ENCODE results near the gene SLC25A23. TPM values are rescaled to one million over a fixed set of nuclear protein-coding genes. Genes with fewer than 3 reads are reported as not detected.
A peak's percentile ranks its signal among the peaks of the same experiment; 100 is the strongest.

SLC25A23 gene
- total and polyA plus RNA-seq, 10 of the 15 experiments (the other 5 are each of a cell fraction or from before 2014, with no cell fraction given) = 10.2 to 85.8 (median 50.0) TPM

GRCh38 chr19:6460099-6460884, 700 bp upstream of the SLC25A23 start (continued):
- TF ChIP-seq ZNF217 (IDR thresholded peaks at IDR 0.05) = peak; percentile 97
- peak; percentile 59 for TF ChIP-seq SP1 (IDR thresholded peaks at IDR 0.05; ENCODE audit: low read depth, low read length)
- TF ChIP-seq ESRRA (IDR thresholded peaks at IDR 0.05; ENCODE audit: low read length) = 0 out of 2 replicates have a peak, but pooled peaks have one; percentile 24
- TF ChIP-seq POLR2A (IDR thresholded peaks at IDR 0.05; ENCODE audit: low read depth, low read length) = peak; percentile 82
- TF ChIP-seq, protein P1, sequence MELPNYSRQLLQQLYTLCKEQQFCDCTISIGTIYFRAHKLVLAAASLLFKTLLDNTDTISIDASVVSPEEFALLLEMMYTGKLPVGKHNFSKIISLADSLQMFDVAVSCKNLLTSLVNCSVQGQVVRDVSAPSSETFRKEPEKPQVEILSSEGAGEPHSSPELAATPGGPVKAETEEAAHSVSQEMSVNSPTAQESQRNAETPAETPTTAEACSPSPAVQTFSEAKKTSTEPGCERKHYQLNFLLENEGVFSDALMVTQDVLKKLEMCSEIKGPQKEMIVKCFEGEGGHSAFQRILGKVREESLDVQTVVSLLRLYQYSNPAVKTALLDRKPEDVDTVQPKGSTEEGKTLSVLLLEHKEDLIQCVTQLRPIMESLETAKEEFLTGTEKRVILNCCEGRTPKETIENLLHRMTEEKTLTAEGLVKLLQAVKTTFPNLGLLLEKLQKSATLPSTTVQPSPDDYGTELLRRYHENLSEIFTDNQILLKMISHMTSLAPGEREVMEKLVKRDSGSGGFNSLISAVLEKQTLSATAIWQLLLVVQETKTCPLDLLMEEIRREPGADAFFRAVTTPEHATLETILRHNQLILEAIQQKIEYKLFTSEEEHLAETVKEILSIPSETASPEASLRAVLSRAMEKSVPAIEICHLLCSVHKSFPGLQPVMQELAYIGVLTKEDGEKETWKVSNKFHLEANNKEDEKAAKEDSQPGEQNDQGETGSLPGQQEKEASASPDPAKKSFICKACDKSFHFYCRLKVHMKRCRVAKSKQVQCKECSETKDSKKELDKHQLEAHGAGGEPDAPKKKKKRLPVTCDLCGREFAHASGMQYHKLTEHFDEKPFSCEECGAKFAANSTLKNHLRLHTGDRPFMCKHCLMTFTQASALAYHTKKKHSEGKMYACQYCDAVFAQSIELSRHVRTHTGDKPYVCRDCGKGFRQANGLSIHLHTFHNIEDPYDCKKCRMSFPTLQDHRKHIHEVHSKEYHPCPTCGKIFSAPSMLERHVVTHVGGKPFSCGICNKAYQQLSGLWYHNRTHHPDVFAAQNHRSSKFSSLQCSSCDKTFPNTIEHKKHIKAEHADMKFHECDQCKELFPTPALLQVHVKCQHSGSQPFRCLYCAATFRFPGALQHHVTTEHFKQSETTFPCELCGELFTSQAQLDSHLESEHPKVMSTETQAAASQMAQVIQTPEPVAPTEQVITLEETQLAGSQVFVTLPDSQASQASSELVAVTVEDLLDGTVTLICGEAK (IDR thresholded peaks at IDR 0.05; ENCODE audit: borderline replicate concordance) = 0 out of 2 replicates have a peak, but pooled peaks have one; percentile 10
- peak; percentile 29; the same call in 1 of the 2 replicates for TF ChIP-seq JUNB (IDR thresholded peaks at IDR 0.05)
- TF ChIP-seq SIN3A (IDR thresholded peaks at IDR 0.05; ENCODE audit: low read depth, low read length) = peak; percentile 57
- TF ChIP-seq YY1 (IDR thresholded peaks at IDR 0.05; ENCODE audit: low read depth, low read length) = 0 out of 2 replicates have a peak, but pooled peaks have one; percentile 21
- TF ChIP-seq NBN (IDR thresholded peaks at IDR 0.05) = peak; percentile 86
- peak; percentile 4; the same call in 1 of the 2 replicates for TF ChIP-seq NKRF (conservative IDR thresholded peaks at IDR 0.05)
- no peak for TF ChIP-seq FOS (IDR thresholded peaks at IDR 0.05; ENCODE audit: borderline replicate concordance, extremely low read depth, insufficient read length)
- 0 out of 2 replicates have a peak, but pooled peaks have one; percentile 72 for TF ChIP-seq POLR2AphosphoS2 (IDR thresholded peaks at IDR 0.05; ENCODE audit: low read depth, low read length)
- no peak for TF ChIP-seq MEF2A (IDR thresholded peaks at IDR 0.05; ENCODE audit: insufficient read depth, low read depth, low read length)
- TF ChIP-seq IKZF1 (conservative IDR thresholded peaks at IDR 0.05) = peak; percentile 93
- TF ChIP-seq ZZZ3 (IDR thresholded peaks at IDR 0.05; ENCODE audit: control insufficient read depth, insufficient read length, low read depth) = no peak
- TF ChIP-seq, protein P2, sequence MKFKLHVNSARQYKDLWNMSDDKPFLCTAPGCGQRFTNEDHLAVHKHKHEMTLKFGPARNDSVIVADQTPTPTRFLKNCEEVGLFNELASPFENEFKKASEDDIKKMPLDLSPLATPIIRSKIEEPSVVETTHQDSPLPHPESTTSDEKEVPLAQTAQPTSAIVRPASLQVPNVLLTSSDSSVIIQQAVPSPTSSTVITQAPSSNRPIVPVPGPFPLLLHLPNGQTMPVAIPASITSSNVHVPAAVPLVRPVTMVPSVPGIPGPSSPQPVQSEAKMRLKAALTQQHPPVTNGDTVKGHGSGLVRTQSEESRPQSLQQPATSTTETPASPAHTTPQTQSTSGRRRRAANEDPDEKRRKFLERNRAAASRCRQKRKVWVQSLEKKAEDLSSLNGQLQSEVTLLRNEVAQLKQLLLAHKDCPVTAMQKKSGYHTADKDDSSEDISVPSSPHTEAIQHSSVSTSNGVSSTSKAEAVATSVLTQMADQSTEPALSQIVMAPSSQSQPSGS (IDR thresholded peaks at IDR 0.05; ENCODE audit: low read length) = no peak
- no peak for TF ChIP-seq NR2C2 (IDR thresholded peaks at IDR 0.05; ENCODE audit: borderline replicate concordance, control insufficient read depth, insufficient read length, low read depth)
- TF ChIP-seq JUND (IDR thresholded peaks at IDR 0.05; ENCODE audit: low read depth, low read length) = no peak
- no peak for TF ChIP-seq HSF1 (IDR thresholded peaks at IDR 0.05; ENCODE audit: low read depth, low read length)
- TF ChIP-seq EZH2 (IDR thresholded peaks at IDR 0.05; ENCODE audit: borderline replicate concordance, control insufficient read depth, low read depth, low read length) = no peak
- TF ChIP-seq SMAD5 (IDR thresholded peaks at IDR 0.05; ENCODE audit: low read depth) = 0 out of 2 replicates have a peak, but pooled peaks have one; percentile 57
